ENCODE measurements around the gene PTPN23. TPM values are rescaled to one million over a fixed set of nuclear protein-coding genes. Genes with fewer than 3 reads are reported as not detected.
"Not testable (repeated sequence)": the region's sequence is repeated elsewhere in the genome, so short reads cannot be mapped to it uniquely, and the experiment has no call there.

PTPN23 gene
- total RNA-seq, 6 experiments from 2014 or later = 43.1 to 50.0 (median 48.6) TPM

DNA sequence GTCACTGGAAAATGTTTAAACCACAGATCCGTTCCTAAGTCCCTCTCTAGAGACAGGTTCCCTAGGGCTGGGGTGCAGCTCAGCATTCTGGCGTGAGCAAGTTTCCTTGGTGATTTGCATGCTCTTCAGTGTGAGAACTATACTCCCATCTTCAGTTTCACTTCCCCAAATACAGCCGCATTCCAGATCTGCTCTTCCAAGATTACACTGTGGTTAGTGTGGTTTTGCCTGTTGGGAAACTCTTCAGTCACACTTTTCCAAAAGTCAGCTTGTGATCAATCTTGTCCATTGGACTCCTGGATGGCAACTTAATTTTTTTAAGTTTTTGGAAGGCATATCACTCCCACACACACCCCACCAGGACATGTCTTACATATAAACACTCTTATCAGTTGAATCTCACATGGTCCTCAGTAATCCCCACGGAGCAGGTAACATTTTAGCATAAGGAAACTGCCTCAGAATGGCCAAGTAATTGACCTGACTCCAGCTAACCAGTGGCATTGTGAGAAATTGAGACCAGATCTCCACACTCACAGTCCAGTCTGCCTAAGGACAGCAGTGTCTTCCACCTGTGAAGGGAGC is 33.5 kb upstream of the PTPN23 start:
- TF ChIP-seq, protein P1, sequence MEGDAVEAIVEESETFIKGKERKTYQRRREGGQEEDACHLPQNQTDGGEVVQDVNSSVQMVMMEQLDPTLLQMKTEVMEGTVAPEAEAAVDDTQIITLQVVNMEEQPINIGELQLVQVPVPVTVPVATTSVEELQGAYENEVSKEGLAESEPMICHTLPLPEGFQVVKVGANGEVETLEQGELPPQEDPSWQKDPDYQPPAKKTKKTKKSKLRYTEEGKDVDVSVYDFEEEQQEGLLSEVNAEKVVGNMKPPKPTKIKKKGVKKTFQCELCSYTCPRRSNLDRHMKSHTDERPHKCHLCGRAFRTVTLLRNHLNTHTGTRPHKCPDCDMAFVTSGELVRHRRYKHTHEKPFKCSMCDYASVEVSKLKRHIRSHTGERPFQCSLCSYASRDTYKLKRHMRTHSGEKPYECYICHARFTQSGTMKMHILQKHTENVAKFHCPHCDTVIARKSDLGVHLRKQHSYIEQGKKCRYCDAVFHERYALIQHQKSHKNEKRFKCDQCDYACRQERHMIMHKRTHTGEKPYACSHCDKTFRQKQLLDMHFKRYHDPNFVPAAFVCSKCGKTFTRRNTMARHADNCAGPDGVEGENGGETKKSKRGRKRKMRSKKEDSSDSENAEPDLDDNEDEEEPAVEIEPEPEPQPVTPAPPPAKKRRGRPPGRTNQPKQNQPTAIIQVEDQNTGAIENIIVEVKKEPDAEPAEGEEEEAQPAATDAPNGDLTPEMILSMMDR (IDR thresholded peaks at IDR 0.05) = no peak
- H3K4me3 Mint-ChIP-seq = no peak overlapping the region
- H3K4me1 Mint-ChIP-seq (ENCODE audit: low read depth) = peaks cover 22% of the 10 kb centered on the region
- H3K9me3 Mint-ChIP-seq = no peaks in the 10 kb centered on the region
- H3K27ac Mint-ChIP-seq = no peak overlapping the region
- H3K27me3 Mint-ChIP-seq (ENCODE audit: insufficient read depth) = no peaks in the 10 kb centered on the region
- DNase-seq = no peak
- H3K36me3 Mint-ChIP-seq (ENCODE audit: low read depth) = peaks cover 18% of the 10 kb centered on the region

DNA sequence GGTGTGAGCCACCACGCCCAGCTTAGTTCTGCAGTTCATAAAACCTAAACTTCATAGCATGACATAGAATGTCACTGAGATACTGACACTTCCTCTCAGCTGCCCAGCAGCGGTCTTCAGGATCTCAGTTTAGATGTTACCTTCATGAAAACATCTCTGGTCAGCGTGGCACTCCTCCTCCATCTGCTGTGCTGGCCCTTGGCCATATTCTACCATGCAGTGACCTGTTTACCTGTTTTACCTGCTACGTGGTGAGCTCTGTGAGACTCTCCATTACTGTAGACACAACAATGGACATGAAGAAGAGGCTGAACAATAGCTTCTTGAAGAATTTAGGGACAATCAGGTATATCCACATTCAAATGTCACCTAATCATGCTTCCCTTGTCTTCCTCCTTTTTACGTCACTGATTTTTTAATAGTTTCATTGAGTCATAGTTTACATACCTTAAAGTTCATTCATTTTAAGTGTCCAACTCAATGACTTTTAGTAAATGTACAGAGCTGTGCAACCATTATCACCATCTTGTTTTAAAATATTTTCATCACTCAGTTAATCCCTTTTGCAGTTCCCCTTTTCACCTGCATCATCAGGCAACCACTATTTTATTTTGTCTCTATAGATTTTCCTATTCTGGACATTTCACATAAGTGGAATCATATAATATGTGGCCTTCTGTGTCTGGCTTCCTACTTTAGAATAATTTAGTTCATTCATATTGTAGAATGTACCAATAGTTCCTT is 32.2 kb upstream of the PTPN23 start:
- TF ChIP-seq, protein P1 (IDR thresholded peaks at IDR 0.05) = no peak
- peaks cover 18% of the 10 kb centered on the region for H3K36me3 Mint-ChIP-seq (ENCODE audit: low read depth)
- DNase-seq = no peak
- peaks cover 22% of the 10 kb centered on the region for H3K4me1 Mint-ChIP-seq (ENCODE audit: low read depth)
- no peak overlapping the region for H3K27ac Mint-ChIP-seq
- H3K4me3 Mint-ChIP-seq = no peak overlapping the region
- H3K27me3 Mint-ChIP-seq (ENCODE audit: insufficient read depth) = no peaks in the 10 kb centered on the region
- no peaks in the 10 kb centered on the region for H3K9me3 Mint-ChIP-seq

DNA sequence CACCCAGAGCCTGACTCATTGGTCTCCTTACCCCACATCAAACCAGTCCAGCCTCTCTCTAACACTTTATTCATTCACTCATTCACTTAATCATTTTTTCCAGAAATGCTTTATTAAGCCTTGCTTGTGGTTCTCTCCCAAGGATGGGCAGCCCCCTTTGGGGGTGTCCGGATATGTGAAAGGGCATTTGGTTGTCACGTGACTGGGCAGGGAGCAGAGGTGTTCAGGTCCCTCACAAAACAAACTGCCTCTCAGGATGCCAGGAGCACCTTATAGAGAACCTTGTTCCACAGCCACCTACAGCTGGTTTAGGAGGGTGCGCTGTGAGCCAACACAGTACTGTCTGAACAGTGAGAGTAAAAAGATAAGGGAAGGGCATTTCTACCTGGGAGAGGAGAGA is 25.8 kb upstream of the PTPN23 start:
- Mint-ChIP-seq H3K9me3 (peaks cover 24% of the 10 kb centered on the region), H3K27ac (no peak overlapping the region), H3K36me3 (ENCODE audit: low read depth) (peaks cover 14% of the 10 kb centered on the region), H3K4me1 (ENCODE audit: low read depth) (no peaks in the 10 kb centered on the region), H3K27me3 (ENCODE audit: insufficient read depth) (no peaks in the 10 kb centered on the region; the same call in 1 of the 2 replicates), H3K4me3 (no peak overlapping the region)
- TF ChIP-seq, protein P1 (IDR thresholded peaks at IDR 0.05) = no peak
- no peak for DNase-seq

DNA sequence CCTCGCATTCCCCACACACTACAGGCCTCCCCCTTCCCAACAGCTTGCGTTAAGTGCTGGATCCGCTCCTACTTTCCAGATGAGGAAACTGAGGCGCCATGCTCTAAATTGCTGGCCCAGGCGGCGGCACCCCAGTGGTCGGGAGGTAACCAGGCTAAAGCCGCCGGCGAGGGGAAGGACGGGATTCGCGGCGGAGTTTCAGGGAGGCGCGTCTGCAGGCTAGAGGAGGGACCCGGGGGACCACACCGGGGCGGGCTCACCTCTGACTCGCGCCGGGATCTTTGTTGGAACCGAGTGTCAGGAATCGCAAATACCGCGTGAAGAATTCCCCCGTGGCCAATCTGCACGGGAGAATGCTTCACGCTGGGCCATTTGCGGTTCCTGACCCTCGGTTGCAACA is 24.6 kb upstream of the PTPN23 start:
- Mint-ChIP-seq H3K36me3 (ENCODE audit: low read depth) (peaks cover 20% of the 10 kb centered on the region), H3K9me3 (peaks cover 30% of the 10 kb centered on the region), H3K27me3 (ENCODE audit: insufficient read depth) (no peaks in the 10 kb centered on the region; the same call in 1 of the 2 replicates), H3K27ac (no peak overlapping the region), H3K4me1 (ENCODE audit: low read depth) (no peaks in the 10 kb centered on the region), H3K4me3 (no peak overlapping the region)
- TF ChIP-seq, protein P1 (IDR thresholded peaks at IDR 0.05) = no peak
- no peak for DNase-seq

DNA sequence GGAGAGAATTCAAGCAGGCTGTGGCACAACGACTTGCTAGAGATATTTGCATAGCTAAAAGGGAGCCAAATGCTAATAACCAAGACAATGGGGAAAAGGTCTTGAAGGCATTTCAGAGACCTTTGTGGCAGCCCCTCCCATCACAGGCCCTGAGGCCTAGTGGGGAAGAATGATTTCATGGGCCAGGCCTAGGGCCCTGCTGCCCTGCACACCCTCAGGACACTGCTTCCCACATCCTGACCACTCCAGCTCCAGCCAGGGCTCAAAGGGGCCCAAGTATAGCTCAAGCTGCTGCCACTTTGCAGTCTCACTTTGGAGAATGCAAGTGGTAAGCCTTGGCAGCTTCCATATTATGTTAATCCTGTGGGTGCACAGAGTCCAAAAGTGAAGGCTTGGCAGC is 21.5 kb upstream of the PTPN23 start:
- no peak overlapping the region for H3K27ac Mint-ChIP-seq
- H3K4me3 Mint-ChIP-seq = no peak overlapping the region
- TF ChIP-seq, protein P1 (IDR thresholded peaks at IDR 0.05) = no peak
- DNase-seq = no peak
- peaks cover 30% of the 10 kb centered on the region for H3K9me3 Mint-ChIP-seq
- H3K4me1 Mint-ChIP-seq (ENCODE audit: low read depth) = no peaks in the 10 kb centered on the region
- no peaks in the 10 kb centered on the region; the same call in 1 of the 2 replicates for H3K27me3 Mint-ChIP-seq (ENCODE audit: insufficient read depth)
- H3K36me3 Mint-ChIP-seq (ENCODE audit: low read depth) = peaks cover 20% of the 10 kb centered on the region

DNA sequence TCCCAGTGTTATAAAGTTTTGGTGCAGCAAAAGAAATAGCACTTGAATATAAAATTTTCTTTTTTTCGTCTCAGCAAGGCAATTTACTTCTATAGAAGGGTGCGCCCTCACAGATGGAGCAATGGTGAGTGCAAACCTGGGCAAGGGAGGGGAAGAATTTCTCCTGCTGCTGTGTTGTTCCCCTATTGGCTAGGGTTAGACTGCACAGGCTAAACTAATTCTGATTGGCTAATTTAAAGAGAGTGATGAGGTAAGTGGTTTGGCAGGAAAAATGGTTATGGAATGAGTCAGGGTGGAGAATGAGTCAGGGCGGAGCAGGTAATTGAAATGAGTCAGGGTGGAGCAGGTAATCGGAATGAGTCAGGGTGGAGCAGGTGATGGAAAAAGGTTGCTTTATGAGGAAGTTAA is 20.7 kb upstream of the PTPN23 start:
- peaks cover 30% of the 10 kb centered on the region for H3K9me3 Mint-ChIP-seq
- not testable (repeated sequence) for H3K4me3 Mint-ChIP-seq; DNase-seq; H3K27me3 Mint-ChIP-seq (ENCODE audit: insufficient read depth); H3K27ac Mint-ChIP-seq; H3K4me1 Mint-ChIP-seq (ENCODE audit: low read depth)
- H3K36me3 Mint-ChIP-seq (ENCODE audit: low read depth) = peaks cover 20% of the 10 kb centered on the region

Data from HFFc6 (cell line).